H9 (cell line): Measurements from ENCODE around the gene ENTREP3. TPM values are rescaled to one million over a fixed set of nuclear protein-coding genes. Genes with fewer than 3 reads are reported as not detected.

Experiments used
- DNase-seq: peaks from one replicate; pipeline ENCODE4 v3.0.0-alpha.2; 2017
- H2AFZ ChIP-seq: one replicate; pipeline ENCODE4 v1.6.1; 2013; ENCODE audit warnings: mild to moderate bottlenecking, low read length, control low read depth, moderate library complexity
- H2AK5ac ChIP-seq: 2 replicates; pipeline ENCODE4 v1.6.1; 2013; ENCODE audit warnings: low read length, control low read depth, mixed read lengths; ENCODE audit not compliant: insufficient read length
- H2BK120ac ChIP-seq: one replicate; pipeline ENCODE4 v1.6.1; 2013; ENCODE audit warnings: low read depth, mild to moderate bottlenecking, low read length, control low read depth, inconsistent platforms; ENCODE audit not compliant: poor library complexity, severe bottlenecking
- H2BK12ac ChIP-seq: 2 replicates; pipeline ENCODE4 v1.6.1; 2013; ENCODE audit warnings: low read length, control low read depth, mixed read lengths, low read depth; ENCODE audit not compliant: insufficient read length
- H2BK15ac ChIP-seq: 2 replicates; pipeline ENCODE4 v1.6.1; 2013; ENCODE audit warnings: low read depth, low read length, control low read depth
- H2BK20ac ChIP-seq: one replicate; pipeline ENCODE4 v1.6.1; 2013; ENCODE audit warnings: low read depth, mild to moderate bottlenecking, low read length, control low read depth, inconsistent platforms; ENCODE audit not compliant: poor library complexity, severe bottlenecking
- H2BK5ac ChIP-seq: 2 replicates; pipeline ENCODE4 v1.6.1; 2013; ENCODE audit warnings: low read length, control low read depth, mixed read lengths; ENCODE audit not compliant: insufficient read length
- H3K14ac ChIP-seq: 2 replicates; pipeline ENCODE4 v1.6.1; 2013; ENCODE audit warnings: low read length, control low read depth; ENCODE audit not compliant: insufficient read depth
- H3K18ac ChIP-seq: 2 replicates; pipeline ENCODE4 v1.6.1; 2013; ENCODE audit warnings: low read depth, mild to moderate bottlenecking, mixed read lengths, low read length, control low read depth; ENCODE audit not compliant: insufficient read length
- H3K23ac ChIP-seq: 2 replicates; pipeline ENCODE4 v1.6.1; 2013; ENCODE audit warnings: low read length, control low read depth, mixed read lengths, low read depth; ENCODE audit not compliant: insufficient read length
- H3K23me2 ChIP-seq: 2 replicates; pipeline ENCODE4 v1.6.1; 2013; ENCODE audit warnings: low read depth, mild to moderate bottlenecking, mixed read lengths, low read length, control low read depth; ENCODE audit not compliant: insufficient read length, poor library complexity, severe bottlenecking
- H3K27ac ChIP-seq: 2 replicates; pipeline ENCODE4 v1.5.1; 2013; ENCODE audit warnings: low read length, control low read depth, mixed read lengths, low read depth; ENCODE audit not compliant: insufficient read length
- H3K27me3 ChIP-seq: 2 replicates; pipeline ENCODE4 v1.6.1; 2013; ENCODE audit warnings: low read length, control low read depth, inconsistent platforms; ENCODE audit not compliant: insufficient read depth
- H3K4ac ChIP-seq: 2 replicates; pipeline ENCODE4 v1.6.1; 2013; ENCODE audit warnings: low read depth, mild to moderate bottlenecking, control low read depth, inconsistent platforms, low read length, moderate library complexity
- H3K4me1 ChIP-seq: 2 replicates; pipeline ENCODE4 v1.6.1; 2013; ENCODE audit warnings: low read length, control low read depth, inconsistent platforms; ENCODE audit not compliant: insufficient read depth
- H3K4me2 ChIP-seq: 2 replicates; pipeline ENCODE4 v1.6.1; 2013; ENCODE audit warnings: low read length, control low read depth, mixed read lengths; ENCODE audit not compliant: insufficient read length, insufficient read depth
- H3K56ac ChIP-seq: 2 replicates; pipeline ENCODE4 v1.6.1; 2013; ENCODE audit warnings: low read depth, mild to moderate bottlenecking, mixed read lengths, low read length, control low read depth; ENCODE audit not compliant: insufficient read length
- H3K79me1 ChIP-seq: 2 replicates; pipeline ENCODE4 v1.6.1; 2013; ENCODE audit warnings: low read depth, mild to moderate bottlenecking, moderate library complexity, low read length, control low read depth, inconsistent platforms; ENCODE audit not compliant: insufficient read depth, poor library complexity, severe bottlenecking
- H3K79me2 ChIP-seq: 2 replicates; pipeline ENCODE4 v1.6.1; 2013; ENCODE audit warnings: low read length, control low read depth, inconsistent platforms; ENCODE audit not compliant: insufficient read depth
- H3K9ac ChIP-seq: 2 replicates; pipeline ENCODE4 v1.6.1; 2013; ENCODE audit warnings: low read length, control low read depth, mixed read lengths; ENCODE audit not compliant: insufficient read length; ENCODE audit errors: extremely low read depth
- H3K9me3 ChIP-seq: one replicate; pipeline ENCODE4 v1.6.1; 2013; ENCODE audit warnings: low read depth, low read length, inconsistent platforms; ENCODE audit not compliant: control insufficient read depth
- H3T11ph ChIP-seq: one replicate; pipeline ENCODE4 v1.6.1; 2013; ENCODE audit warnings: mild to moderate bottlenecking, low read length, control low read depth, inconsistent platforms
- H4K20me1 ChIP-seq: one replicate; pipeline ENCODE4 v1.6.1; 2013; ENCODE audit not compliant: control insufficient read depth, insufficient read length, insufficient read depth
- H4K5ac ChIP-seq: 2 replicates; pipeline ENCODE4 v1.6.1; 2013; ENCODE audit warnings: low read depth, mild to moderate bottlenecking, mixed read lengths, low read length, control low read depth; ENCODE audit not compliant: insufficient read length
- H4K8ac ChIP-seq: replicated peaks from 2 replicates; pipeline ENCODE4 v1.6.1; 2013; ENCODE audit warnings: low read length, control low read depth, mixed read lengths, low read depth; ENCODE audit not compliant: insufficient read length
- H4K91ac ChIP-seq: 2 replicates; pipeline ENCODE4 v1.6.1; 2013; ENCODE audit warnings: low read depth, mild to moderate bottlenecking, moderate library complexity, mixed read lengths, low read length, control low read depth; ENCODE audit not compliant: insufficient read length
- H3K27ac Mint-ChIP-seq, 3 experiments: 2 replicates in 2 of 3; 3 replicates in 1 of 3; pipeline ENCODE4 v1.8.0; 2020 to 2021; ENCODE audit warnings: mixed read lengths in 3 of 3, mild to moderate bottlenecking in 1 of 3, moderate library complexity in 1 of 3
- H3K27me3 Mint-ChIP-seq: 2 replicates; pipeline ENCODE4 v1.8.0; 2021; ENCODE audit warnings: low read depth, mild to moderate bottlenecking, moderate library complexity, mixed read lengths
- H3K36me3 Mint-ChIP-seq, 3 experiments: 2 replicates in 2 of 3; 3 replicates in 1 of 3; pipeline ENCODE4 v1.8.0; 2020 to 2021; ENCODE audit warnings: low read depth in 3 of 3, mixed read lengths in 3 of 3; ENCODE audit not compliant: insufficient read depth in 1 of 3
- H3K4me1 Mint-ChIP-seq, 2 experiments: 2 replicates each; pipeline ENCODE4 v1.8.0; 2020; ENCODE audit warnings: mixed read lengths in 2 of 2
- H3K4me3 Mint-ChIP-seq, 2 experiments: 2 replicates in 1 of 2; 3 replicates in 1 of 2; pipeline ENCODE4 v1.8.0; 2020 to 2021; ENCODE audit warnings: mild to moderate bottlenecking in 2 of 2, mixed read lengths in 2 of 2, moderate library complexity in 1 of 2
- H3K9me3 Mint-ChIP-seq, 2 experiments: 2 replicates in 1 of 2; 3 replicates in 1 of 2; pipeline ENCODE4 v1.8.0; 2020; ENCODE audit warnings: mild to moderate bottlenecking in 2 of 2, mixed read lengths in 2 of 2, moderate library complexity in 1 of 2
- WGBS: extraction: QIAGEN DNeasy Blood & Tissue Kit; methylation state at CpG from one replicate; pipeline ENCODE4 v1.1.7; 2013; ENCODE audit warnings: missing lambda C conversion rate, low lambda C conversion rate, mixed read lengths; ENCODE audit not compliant: insufficient read length; ENCODE audit errors: extremely low coverage; 5-methylcytosine and 5-hydroxymethylcytosine counted together
- total RNA-seq: library from RNA; stranded (reverse); gene quantifications from 2 replicates; pipeline ENCODE4 v1.2.1, GENCODE V29; 2021
- TF ChIP-seq, protein P1 (sequence below): fragments of 200-600 bp; sonication (generic); conservative IDR thresholded peaks from 3 replicates; pipeline ENCODE4 v1.8.0; 2021; ENCODE audit warnings: antibody characterized with exemption, mild to moderate bottlenecking

The ENTREP3 gene
- total RNA-seq, 1 experiment from 2014 or later = 41.0 TPM

GRCh38 chr1:155202731-155203515 is 52.4 kb downstream of the ENTREP3 start:
- peaks cover under 1% of the 10 kb centered on the region; the same call in 1 of the 2 replicates for H3K4me1 ChIP-seq
- no peak overlapping the region for H3K14ac ChIP-seq
- no peak overlapping the region for H4K91ac ChIP-seq
- H2BK120ac ChIP-seq = no peak overlapping the region
- Mint-ChIP-seq H3K36me3 (peaks cover 43 to 72% (median 64%) of the 10 kb centered on the region in 3 experiments), H3K4me1 (peaks cover 19 to 31% of the 10 kb centered on the region in 2 experiments), H3K27ac (peak overlapping the region in 1 of 3 experiments; percentile 61; a peak in 1 of 7 replicates), H3K4me3 (no peak overlapping the region), H3K9me3 (no peaks in the 10 kb centered on the region), H3K27me3 (peaks cover 12% of the 10 kb centered on the region)
- WGBS = no CpG with 5 or more reads among the region's 19 CpGs
- no peak overlapping the region for H3K9ac ChIP-seq
- H2BK12ac ChIP-seq = no peak overlapping the region
- no peak overlapping the region for H2AFZ ChIP-seq
- no peak overlapping the region for H3K4me2 ChIP-seq
- peaks cover under 1% of the 10 kb centered on the region for H3K23me2 ChIP-seq
- H3T11ph ChIP-seq = no peak overlapping the region
- H3K56ac ChIP-seq = no peak overlapping the region
- no peak overlapping the region for H2BK15ac ChIP-seq
- H3K79me1 ChIP-seq = no peaks in the 10 kb centered on the region
- H3K27me3 ChIP-seq = no peaks in the 10 kb centered on the region
- no peak overlapping the region for H2AK5ac ChIP-seq
- no peak overlapping the region for H3K23ac ChIP-seq
- DNase-seq = no peak
- H3K27ac ChIP-seq = no peak overlapping the region
- H3K79me2 ChIP-seq = no peaks in the 10 kb centered on the region
- no peak overlapping the region for H3K4ac ChIP-seq
- H2BK20ac ChIP-seq = no peak overlapping the region
- H2BK5ac ChIP-seq = no peak overlapping the region
- H3K18ac ChIP-seq = no peak overlapping the region
- TF ChIP-seq, protein P1, sequence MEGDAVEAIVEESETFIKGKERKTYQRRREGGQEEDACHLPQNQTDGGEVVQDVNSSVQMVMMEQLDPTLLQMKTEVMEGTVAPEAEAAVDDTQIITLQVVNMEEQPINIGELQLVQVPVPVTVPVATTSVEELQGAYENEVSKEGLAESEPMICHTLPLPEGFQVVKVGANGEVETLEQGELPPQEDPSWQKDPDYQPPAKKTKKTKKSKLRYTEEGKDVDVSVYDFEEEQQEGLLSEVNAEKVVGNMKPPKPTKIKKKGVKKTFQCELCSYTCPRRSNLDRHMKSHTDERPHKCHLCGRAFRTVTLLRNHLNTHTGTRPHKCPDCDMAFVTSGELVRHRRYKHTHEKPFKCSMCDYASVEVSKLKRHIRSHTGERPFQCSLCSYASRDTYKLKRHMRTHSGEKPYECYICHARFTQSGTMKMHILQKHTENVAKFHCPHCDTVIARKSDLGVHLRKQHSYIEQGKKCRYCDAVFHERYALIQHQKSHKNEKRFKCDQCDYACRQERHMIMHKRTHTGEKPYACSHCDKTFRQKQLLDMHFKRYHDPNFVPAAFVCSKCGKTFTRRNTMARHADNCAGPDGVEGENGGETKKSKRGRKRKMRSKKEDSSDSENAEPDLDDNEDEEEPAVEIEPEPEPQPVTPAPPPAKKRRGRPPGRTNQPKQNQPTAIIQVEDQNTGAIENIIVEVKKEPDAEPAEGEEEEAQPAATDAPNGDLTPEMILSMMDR = no peak
- no peak overlapping the region for H4K5ac ChIP-seq
- H4K20me1 ChIP-seq = peaks cover 5% of the 10 kb centered on the region
- no peaks in the 10 kb centered on the region for H3K9me3 ChIP-seq
- no peak overlapping the region for H4K8ac ChIP-seq
